ENCODE data around the gene ACBD6. TPM values are rescaled to one million over a fixed set of nuclear protein-coding genes. Genes with fewer than 3 reads are reported as not detected.

The ACBD6 gene
- total and polyA plus RNA-seq, 10 of the 15 experiments (the other 5 are each of a cell fraction or from before 2014, with no cell fraction given), result 15.0 to 67.3 (median 55.0) TPM

DNA sequence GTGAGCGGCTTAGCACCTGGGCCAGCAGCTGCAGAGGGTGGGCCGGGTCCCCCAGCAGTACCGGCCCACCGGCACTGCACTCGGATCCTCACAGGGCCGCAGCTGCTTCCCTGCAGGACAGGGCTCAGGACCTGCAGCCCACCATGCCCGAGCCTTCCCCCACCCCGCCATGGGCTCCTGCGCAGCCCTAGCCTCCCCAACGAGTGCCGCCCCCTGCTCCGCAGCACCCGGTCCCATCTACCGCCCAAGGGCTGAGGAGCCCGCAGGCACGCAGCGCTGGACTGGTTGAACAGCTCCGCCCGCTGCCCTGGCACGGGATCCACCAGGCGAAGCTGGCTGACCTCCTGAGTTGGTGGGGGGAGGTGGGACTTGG lies 6.3 kb upstream of the ACBD6 start (continued):
- TF ChIP-seq PRDM15 (CRISPR knock-in tag; IDR thresholded peaks at IDR 0.05), result no peak
- no peak for TF ChIP-seq BCLAF1 (IDR thresholded peaks at IDR 0.05)
- TF ChIP-seq EZH2 (IDR thresholded peaks at IDR 0.05; ENCODE audit: borderline replicate concordance, control insufficient read depth, low read depth, low read length), result no peak
- no peak for TF ChIP-seq ZBTB4 (CRISPR knock-in tag; IDR thresholded peaks at IDR 0.05)
- no peak for TF ChIP-seq MTA2 (IDR thresholded peaks at IDR 0.05; ENCODE audit: low read depth)
- TF ChIP-seq, protein P1, sequence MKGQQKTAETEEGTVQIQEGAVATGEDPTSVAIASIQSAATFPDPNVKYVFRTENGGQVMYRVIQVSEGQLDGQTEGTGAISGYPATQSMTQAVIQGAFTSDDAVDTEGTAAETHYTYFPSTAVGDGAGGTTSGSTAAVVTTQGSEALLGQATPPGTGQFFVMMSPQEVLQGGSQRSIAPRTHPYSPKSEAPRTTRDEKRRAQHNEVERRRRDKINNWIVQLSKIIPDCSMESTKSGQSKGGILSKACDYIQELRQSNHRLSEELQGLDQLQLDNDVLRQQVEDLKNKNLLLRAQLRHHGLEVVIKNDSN (IDR thresholded peaks at IDR 0.05; ENCODE audit: borderline replicate concordance, extremely low read length, insufficient read depth, low read depth, low read length), result no peak

Measured in GM12878 (cell line).